Panc1 (cell line): Measurements from ENCODE around the gene HRH3.

Experiments
- POLR2AphosphoS5 ChIP-seq: IDR thresholded peaks from 2 replicates; pipeline ENCODE4 v1.6.1; 2012; ENCODE audit warnings: mild to moderate bottlenecking, low read depth, low read length, moderate library complexity
- TCF7L2 ChIP-seq: IDR thresholded peaks from 2 replicates; pipeline ENCODE4 v1.6.1; 2011; ENCODE audit warnings: mild to moderate bottlenecking, low read depth, low read length, inconsistent platforms
- TF ChIP-seq, protein P1 (sequence below): fragments of 450-650 bp; IDR thresholded peaks from 2 replicates; pipeline ENCODE4 v1.5.1; 2017; ENCODE audit warnings: mild to moderate bottlenecking
- TF ChIP-seq, protein P2 (sequence below), 2 experiments: IDR thresholded peaks; 2 replicates each; pipeline ENCODE4 v1.6.1; 2011 to 2012; ENCODE audit warnings: low read depth in 2 of 2, control low read depth in 1 of 2, low read length in 1 of 2, mild to moderate bottlenecking in 1 of 2, moderate library complexity in 1 of 2; ENCODE audit not compliant: insufficient read depth in 1 of 2

DNA sequence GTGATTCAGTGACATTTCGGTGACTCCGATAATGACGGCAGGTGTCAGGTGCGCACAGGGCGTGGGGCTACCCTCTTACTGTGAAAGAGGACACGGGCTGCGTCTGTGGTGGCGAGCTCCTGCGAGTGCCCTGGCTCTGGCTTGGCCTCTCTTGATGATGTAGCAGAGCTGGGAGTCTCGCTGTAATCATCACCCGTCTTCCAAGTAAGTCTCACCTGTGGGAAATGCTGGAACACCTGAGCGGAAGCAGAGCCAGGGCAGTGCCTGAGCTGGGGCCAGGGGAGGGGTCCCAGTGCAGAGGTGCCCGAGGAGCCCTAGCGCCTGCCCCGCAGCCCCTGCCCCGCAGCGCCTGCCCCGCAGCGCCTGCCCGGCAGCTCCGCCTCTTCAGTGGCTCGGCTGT, 23.0 kb upstream of the HRH3 start:
- TF ChIP-seq, protein P1, sequence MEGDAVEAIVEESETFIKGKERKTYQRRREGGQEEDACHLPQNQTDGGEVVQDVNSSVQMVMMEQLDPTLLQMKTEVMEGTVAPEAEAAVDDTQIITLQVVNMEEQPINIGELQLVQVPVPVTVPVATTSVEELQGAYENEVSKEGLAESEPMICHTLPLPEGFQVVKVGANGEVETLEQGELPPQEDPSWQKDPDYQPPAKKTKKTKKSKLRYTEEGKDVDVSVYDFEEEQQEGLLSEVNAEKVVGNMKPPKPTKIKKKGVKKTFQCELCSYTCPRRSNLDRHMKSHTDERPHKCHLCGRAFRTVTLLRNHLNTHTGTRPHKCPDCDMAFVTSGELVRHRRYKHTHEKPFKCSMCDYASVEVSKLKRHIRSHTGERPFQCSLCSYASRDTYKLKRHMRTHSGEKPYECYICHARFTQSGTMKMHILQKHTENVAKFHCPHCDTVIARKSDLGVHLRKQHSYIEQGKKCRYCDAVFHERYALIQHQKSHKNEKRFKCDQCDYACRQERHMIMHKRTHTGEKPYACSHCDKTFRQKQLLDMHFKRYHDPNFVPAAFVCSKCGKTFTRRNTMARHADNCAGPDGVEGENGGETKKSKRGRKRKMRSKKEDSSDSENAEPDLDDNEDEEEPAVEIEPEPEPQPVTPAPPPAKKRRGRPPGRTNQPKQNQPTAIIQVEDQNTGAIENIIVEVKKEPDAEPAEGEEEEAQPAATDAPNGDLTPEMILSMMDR: no peak
- TF ChIP-seq, protein P2, sequence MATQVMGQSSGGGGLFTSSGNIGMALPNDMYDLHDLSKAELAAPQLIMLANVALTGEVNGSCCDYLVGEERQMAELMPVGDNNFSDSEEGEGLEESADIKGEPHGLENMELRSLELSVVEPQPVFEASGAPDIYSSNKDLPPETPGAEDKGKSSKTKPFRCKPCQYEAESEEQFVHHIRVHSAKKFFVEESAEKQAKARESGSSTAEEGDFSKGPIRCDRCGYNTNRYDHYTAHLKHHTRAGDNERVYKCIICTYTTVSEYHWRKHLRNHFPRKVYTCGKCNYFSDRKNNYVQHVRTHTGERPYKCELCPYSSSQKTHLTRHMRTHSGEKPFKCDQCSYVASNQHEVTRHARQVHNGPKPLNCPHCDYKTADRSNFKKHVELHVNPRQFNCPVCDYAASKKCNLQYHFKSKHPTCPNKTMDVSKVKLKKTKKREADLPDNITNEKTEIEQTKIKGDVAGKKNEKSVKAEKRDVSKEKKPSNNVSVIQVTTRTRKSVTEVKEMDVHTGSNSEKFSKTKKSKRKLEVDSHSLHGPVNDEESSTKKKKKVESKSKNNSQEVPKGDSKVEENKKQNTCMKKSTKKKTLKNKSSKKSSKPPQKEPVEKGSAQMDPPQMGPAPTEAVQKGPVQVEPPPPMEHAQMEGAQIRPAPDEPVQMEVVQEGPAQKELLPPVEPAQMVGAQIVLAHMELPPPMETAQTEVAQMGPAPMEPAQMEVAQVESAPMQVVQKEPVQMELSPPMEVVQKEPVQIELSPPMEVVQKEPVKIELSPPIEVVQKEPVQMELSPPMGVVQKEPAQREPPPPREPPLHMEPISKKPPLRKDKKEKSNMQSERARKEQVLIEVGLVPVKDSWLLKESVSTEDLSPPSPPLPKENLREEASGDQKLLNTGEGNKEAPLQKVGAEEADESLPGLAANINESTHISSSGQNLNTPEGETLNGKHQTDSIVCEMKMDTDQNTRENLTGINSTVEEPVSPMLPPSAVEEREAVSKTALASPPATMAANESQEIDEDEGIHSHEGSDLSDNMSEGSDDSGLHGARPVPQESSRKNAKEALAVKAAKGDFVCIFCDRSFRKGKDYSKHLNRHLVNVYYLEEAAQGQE (IDR thresholded peaks at IDR 0.05; ENCODE audit: insufficient read depth in 1 of 2, low read depth in 2 of 2, low read length in 1 of 2): no peak
- TF ChIP-seq POLR2AphosphoS5: no peak
- no peak for TF ChIP-seq TCF7L2
